ENCODE results near the gene HIVEP3.

DNA sequence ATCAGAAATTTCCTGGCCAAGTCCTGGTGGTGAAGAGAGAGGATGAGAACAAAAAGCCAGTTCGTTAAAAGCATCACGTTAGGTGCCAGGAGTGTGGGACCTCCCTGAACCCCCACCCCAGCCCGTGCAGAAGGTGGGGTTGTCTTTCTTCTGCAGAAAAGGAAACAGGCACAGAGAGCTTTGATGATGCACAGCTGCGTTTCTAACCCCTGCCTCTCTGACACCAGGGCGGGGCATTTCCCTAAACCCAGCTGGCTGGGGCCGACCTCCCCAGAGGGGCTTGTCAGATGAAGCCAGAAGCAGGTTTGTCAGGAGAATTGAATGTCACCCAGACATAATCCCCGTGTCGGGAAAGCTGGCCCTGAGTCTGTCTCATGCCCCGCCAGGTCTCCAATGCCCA is 244.9 kb downstream of the HIVEP3 start:
- TF ChIP-seq CTCF (IDR thresholded peaks at IDR 0.05) (no peak), EZH2 (IDR thresholded peaks at IDR 0.05; ENCODE audit: borderline replicate concordance, insufficient read depth, low read depth, low read length, poor library complexity, severe bottlenecking) (no peak)
